ENCODE data around the gene BMS1.
"Not testable (repeated sequence)": the region's sequence is repeated elsewhere in the genome, so short reads cannot be mapped to it uniquely, and the experiment has no call there.

Gene BMS1

GRCh38 chr10:42827201-42827600 is 44.6 kb downstream of the BMS1 start:
- H3K9ac ChIP-seq (ENCODE audit: low read length): no peak overlapping the region
- H3K4me2 ChIP-seq (ENCODE audit: low read depth, low read length, poor library complexity, severe bottlenecking): no peak overlapping the region
- H3F3A ChIP-seq (ENCODE audit: insufficient read depth): no peaks in the 10 kb centered on the region
- H3K9me3 ChIP-seq (ENCODE audit: insufficient read depth, low read length): no peaks in the 10 kb centered on the region
- TF ChIP-seq EZH2phosphoT487 (conservative IDR thresholded peaks at IDR 0.05; ENCODE audit: low read length): no peak
- TF ChIP-seq, protein P1, sequence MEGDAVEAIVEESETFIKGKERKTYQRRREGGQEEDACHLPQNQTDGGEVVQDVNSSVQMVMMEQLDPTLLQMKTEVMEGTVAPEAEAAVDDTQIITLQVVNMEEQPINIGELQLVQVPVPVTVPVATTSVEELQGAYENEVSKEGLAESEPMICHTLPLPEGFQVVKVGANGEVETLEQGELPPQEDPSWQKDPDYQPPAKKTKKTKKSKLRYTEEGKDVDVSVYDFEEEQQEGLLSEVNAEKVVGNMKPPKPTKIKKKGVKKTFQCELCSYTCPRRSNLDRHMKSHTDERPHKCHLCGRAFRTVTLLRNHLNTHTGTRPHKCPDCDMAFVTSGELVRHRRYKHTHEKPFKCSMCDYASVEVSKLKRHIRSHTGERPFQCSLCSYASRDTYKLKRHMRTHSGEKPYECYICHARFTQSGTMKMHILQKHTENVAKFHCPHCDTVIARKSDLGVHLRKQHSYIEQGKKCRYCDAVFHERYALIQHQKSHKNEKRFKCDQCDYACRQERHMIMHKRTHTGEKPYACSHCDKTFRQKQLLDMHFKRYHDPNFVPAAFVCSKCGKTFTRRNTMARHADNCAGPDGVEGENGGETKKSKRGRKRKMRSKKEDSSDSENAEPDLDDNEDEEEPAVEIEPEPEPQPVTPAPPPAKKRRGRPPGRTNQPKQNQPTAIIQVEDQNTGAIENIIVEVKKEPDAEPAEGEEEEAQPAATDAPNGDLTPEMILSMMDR (IDR thresholded peaks at IDR 0.05; ENCODE audit: insufficient read depth, low read length, poor library complexity, severe bottlenecking): no peak
- no peaks in the 10 kb centered on the region for H3K27me3 ChIP-seq (ENCODE audit: low read length)
- H3K36me3 ChIP-seq (ENCODE audit: low read length): peaks cover 13% of the 10 kb centered on the region; the same call in 1 of the 2 replicates
- H4K20me1 ChIP-seq (ENCODE audit: low read depth, low read length): no peaks in the 10 kb centered on the region
- H3K27ac ChIP-seq (ENCODE audit: low read depth, low read length): no peak overlapping the region
- H3K79me2 ChIP-seq (ENCODE audit: insufficient read depth, low read length): no peaks in the 10 kb centered on the region
- no peak overlapping the region for H3K4me3 ChIP-seq (ENCODE audit: insufficient read depth, low read length, poor library complexity, severe bottlenecking)
- no peak overlapping the region for H2AFZ ChIP-seq (ENCODE audit: low read depth, low read length, severe bottlenecking)
- H3K9me2 ChIP-seq (replicated peaks; ENCODE audit: insufficient read depth, low read length): no peaks in the 10 kb centered on the region

- not testable (repeated sequence) for H3K9me2 ChIP-seq (replicated peaks; ENCODE audit: insufficient read depth, low read length); H3K4me2 ChIP-seq (ENCODE audit: low read depth, low read length, poor library complexity, severe bottlenecking); H2AFZ ChIP-seq (ENCODE audit: low read depth, low read length, severe bottlenecking); H3K9ac ChIP-seq (ENCODE audit: low read length); H3K9me3 ChIP-seq (ENCODE audit: insufficient read depth, low read length); H4K20me1 ChIP-seq (ENCODE audit: low read depth, low read length); H3K79me2 ChIP-seq (ENCODE audit: insufficient read depth, low read length); H3K27me3 ChIP-seq (ENCODE audit: low read length); H3K27ac ChIP-seq (ENCODE audit: low read depth, low read length); H3K36me3 ChIP-seq (ENCODE audit: low read length); H3F3A ChIP-seq (ENCODE audit: insufficient read depth); H3K4me3 ChIP-seq (ENCODE audit: insufficient read depth, low read length, poor library complexity, severe bottlenecking)
Measured at GRCh38 chr10:42828391-42828790, 45.8 kb downstream of the BMS1 start.

- H3K27ac ChIP-seq (ENCODE audit: low read depth, low read length): no peak overlapping the region
- H2AFZ ChIP-seq (ENCODE audit: low read depth, low read length, severe bottlenecking): no peak overlapping the region
- no peaks in the 10 kb centered on the region for H4K20me1 ChIP-seq (ENCODE audit: low read depth, low read length)
- no peaks in the 10 kb centered on the region for H3F3A ChIP-seq (ENCODE audit: insufficient read depth)
- no peaks in the 10 kb centered on the region for H3K79me2 ChIP-seq (ENCODE audit: insufficient read depth, low read length)
- H3K9me2 ChIP-seq (replicated peaks; ENCODE audit: insufficient read depth, low read length): no peaks in the 10 kb centered on the region
- peaks cover 9% of the 10 kb centered on the region; the same call in 1 of the 2 replicates for H3K36me3 ChIP-seq (ENCODE audit: low read length)
- no peak overlapping the region for H3K9ac ChIP-seq (ENCODE audit: low read length)
- TF ChIP-seq, protein P1 (IDR thresholded peaks at IDR 0.05; ENCODE audit: insufficient read depth, low read length, poor library complexity, severe bottlenecking): no peak
- no peak for TF ChIP-seq EZH2phosphoT487 (conservative IDR thresholded peaks at IDR 0.05; ENCODE audit: low read length)
- H3K4me2 ChIP-seq (ENCODE audit: low read depth, low read length, poor library complexity, severe bottlenecking): no peak overlapping the region
- H3K4me3 ChIP-seq (ENCODE audit: insufficient read depth, low read length, poor library complexity, severe bottlenecking): no peak overlapping the region
- H3K27me3 ChIP-seq (ENCODE audit: low read length): no peaks in the 10 kb centered on the region
- H3K9me3 ChIP-seq (ENCODE audit: insufficient read depth, low read length): no peaks in the 10 kb centered on the region
Measured at GRCh38 chr10:42830237-42830636, 47.6 kb downstream of the BMS1 start.

- H3K27me3 ChIP-seq (ENCODE audit: low read length): no peaks in the 10 kb centered on the region
- peaks cover 5% of the 10 kb centered on the region; the same call in 1 of the 2 replicates for H3K36me3 ChIP-seq (ENCODE audit: low read length)
- no peaks in the 10 kb centered on the region for H3K9me3 ChIP-seq (ENCODE audit: insufficient read depth, low read length)
- H3K9me2 ChIP-seq (replicated peaks; ENCODE audit: insufficient read depth, low read length): no peaks in the 10 kb centered on the region
- H3K79me2 ChIP-seq (ENCODE audit: insufficient read depth, low read length): no peaks in the 10 kb centered on the region
- H3K27ac ChIP-seq (ENCODE audit: low read depth, low read length): no peak overlapping the region
- no peaks in the 10 kb centered on the region for H4K20me1 ChIP-seq (ENCODE audit: low read depth, low read length)
- no peak overlapping the region for H2AFZ ChIP-seq (ENCODE audit: low read depth, low read length, severe bottlenecking)
- no peaks in the 10 kb centered on the region for H3F3A ChIP-seq (ENCODE audit: insufficient read depth)
- no peak overlapping the region for H3K9ac ChIP-seq (ENCODE audit: low read length)
- no peak overlapping the region for H3K4me2 ChIP-seq (ENCODE audit: low read depth, low read length, poor library complexity, severe bottlenecking)
- no peak overlapping the region for H3K4me3 ChIP-seq (ENCODE audit: insufficient read depth, low read length, poor library complexity, severe bottlenecking)
- no peak for TF ChIP-seq EZH2phosphoT487 (conservative IDR thresholded peaks at IDR 0.05; ENCODE audit: low read length)
- TF ChIP-seq, protein P1 (IDR thresholded peaks at IDR 0.05; ENCODE audit: insufficient read depth, low read length, poor library complexity, severe bottlenecking): no peak
Measured at GRCh38 chr10:42836096-42836495, 53.5 kb downstream of the BMS1 start.

Data from SU-DHL-6 (cell line).